ENCODE data around the gene GDPD1. TPM values are rescaled to one million over a fixed set of nuclear protein-coding genes. Genes with fewer than 3 reads are reported as not detected.

The GDPD1 gene
- total RNA-seq, 2 donors from 2014 or later = 2.3 TPM; not detected in 1

DNA sequence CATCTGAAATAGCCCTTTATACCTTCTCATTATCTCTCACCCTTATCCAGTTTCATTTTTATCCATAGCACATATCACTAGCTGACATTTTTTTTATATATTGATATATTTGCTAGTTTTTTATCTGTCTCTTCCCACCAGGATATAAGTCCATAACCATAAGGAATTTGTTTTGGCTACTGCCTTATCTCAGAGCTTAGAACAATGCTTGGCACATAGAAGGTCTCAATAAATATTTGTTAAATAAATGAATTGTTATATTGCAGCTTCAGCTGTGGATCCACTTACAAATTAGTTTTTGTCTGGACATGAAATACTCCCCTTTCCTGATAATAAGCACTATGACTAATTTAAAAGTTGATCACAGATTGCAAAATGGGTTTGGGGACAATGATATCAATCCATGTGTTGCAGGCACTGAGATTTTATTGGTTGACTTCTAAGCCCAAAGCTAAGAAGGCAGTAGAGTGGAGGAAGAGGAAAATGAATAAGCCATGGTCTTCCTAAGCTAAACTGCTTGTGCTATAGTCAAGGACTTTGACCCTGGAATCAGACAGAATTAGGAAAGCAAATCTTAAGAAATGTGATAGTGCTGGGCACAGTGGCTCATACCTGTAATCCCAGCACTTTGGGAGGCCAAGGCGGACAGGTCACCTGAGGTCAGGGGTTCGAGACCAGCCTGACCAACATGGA, 79.2 kb downstream of the GDPD1 start:
- 50 to 59% methylated on average over 2 of the region's 2 CpGs for WGBS, 2 donors
- no peak for ATAC-seq
- Histone ChIP-seq H3K9me3 (no peaks in the 10 kb centered on the region), H3K27ac (peak overlapping the region in 3 of 4 donors; percentile 7 to 91 (median 13)), H3K36me3 (replicated peaks in 1 of 2; ENCODE audit: insufficient read depth in 1 of 2, low read depth in 2 of 2) (no peaks in the 10 kb centered on the region), H3K4me1 (peaks cover 41% of the 10 kb centered on the region), H3K4me3 (no peak overlapping the region), H3K27me3 (no peaks in the 10 kb centered on the region)
- DNase-seq = no peak
- intact Hi-C loops (cut with DNase I) = no loop called here
- no peak for TF ChIP-seq POLR2A (IDR thresholded peaks at IDR 0.05)
- TF ChIP-seq, protein P1, sequence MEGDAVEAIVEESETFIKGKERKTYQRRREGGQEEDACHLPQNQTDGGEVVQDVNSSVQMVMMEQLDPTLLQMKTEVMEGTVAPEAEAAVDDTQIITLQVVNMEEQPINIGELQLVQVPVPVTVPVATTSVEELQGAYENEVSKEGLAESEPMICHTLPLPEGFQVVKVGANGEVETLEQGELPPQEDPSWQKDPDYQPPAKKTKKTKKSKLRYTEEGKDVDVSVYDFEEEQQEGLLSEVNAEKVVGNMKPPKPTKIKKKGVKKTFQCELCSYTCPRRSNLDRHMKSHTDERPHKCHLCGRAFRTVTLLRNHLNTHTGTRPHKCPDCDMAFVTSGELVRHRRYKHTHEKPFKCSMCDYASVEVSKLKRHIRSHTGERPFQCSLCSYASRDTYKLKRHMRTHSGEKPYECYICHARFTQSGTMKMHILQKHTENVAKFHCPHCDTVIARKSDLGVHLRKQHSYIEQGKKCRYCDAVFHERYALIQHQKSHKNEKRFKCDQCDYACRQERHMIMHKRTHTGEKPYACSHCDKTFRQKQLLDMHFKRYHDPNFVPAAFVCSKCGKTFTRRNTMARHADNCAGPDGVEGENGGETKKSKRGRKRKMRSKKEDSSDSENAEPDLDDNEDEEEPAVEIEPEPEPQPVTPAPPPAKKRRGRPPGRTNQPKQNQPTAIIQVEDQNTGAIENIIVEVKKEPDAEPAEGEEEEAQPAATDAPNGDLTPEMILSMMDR (IDR thresholded peaks at IDR 0.05) = no peak

DNA sequence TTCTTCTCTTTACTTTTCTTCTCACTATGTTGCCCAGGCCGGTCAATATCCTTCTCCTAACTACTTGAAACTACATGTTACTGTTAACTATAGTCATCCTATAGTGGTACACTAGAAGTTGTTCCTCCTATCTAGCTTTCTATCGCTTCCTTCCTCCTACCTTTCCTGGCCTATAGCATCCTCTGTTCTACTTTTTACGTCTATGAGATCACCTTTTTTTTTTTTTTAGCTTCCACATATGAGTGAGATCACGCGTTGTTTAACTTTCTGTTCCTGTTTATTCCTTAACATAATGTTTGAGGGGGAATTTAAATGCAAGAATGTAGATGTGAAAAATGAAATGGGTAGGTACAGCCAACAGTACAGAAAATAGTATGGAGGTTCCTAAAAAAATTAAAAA, 80.6 kb downstream of the GDPD1 start:
- ATAC-seq = no peak
- intact Hi-C loops (cut with DNase I) = no loop called here
- H3K4me3 ChIP-seq = no peak overlapping the region
- 83 to 91% methylated on average over 5 of the region's 5 CpGs for WGBS, 2 donors
- H3K9me3 ChIP-seq = no peaks in the 10 kb centered on the region
- TF ChIP-seq, protein P1 (IDR thresholded peaks at IDR 0.05) = no peak
- no peak for TF ChIP-seq POLR2A (IDR thresholded peaks at IDR 0.05)
- no peaks in the 10 kb centered on the region for H3K27me3 ChIP-seq
- peaks cover 41% of the 10 kb centered on the region for H3K4me1 ChIP-seq
- H3K36me3 ChIP-seq (replicated peaks in 1 of 2; ENCODE audit: insufficient read depth in 1 of 2, low read depth in 2 of 2) = no peaks in the 10 kb centered on the region
- no peak for DNase-seq
- H3K27ac ChIP-seq = no peak overlapping the region

DNA sequence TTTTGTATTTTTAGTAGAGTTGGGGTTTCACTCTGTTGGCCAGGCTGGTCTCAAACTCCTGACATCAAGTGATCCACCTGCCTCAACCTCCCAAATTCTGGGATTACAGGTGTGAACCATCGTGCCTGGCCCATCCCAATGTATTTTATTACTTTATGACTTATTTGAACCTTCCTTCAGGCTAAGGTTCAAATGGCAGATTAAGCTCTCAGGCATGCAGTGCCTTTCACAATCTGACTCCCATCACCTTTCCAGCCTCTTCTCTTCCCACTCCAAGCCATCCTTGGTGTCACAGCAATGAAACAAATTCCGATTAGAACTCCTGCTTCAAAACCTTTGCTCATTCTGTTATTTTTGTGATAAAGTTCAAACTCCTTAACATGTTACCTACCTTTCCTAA, 84.5 kb downstream of the GDPD1 start:
- no peak for TF ChIP-seq POLR2A (IDR thresholded peaks at IDR 0.05)
- TF ChIP-seq, protein P1 (IDR thresholded peaks at IDR 0.05) = no peak
- H3K4me3 ChIP-seq = no peak overlapping the region
- H3K36me3 ChIP-seq (replicated peaks in 1 of 2; ENCODE audit: insufficient read depth in 1 of 2, low read depth in 2 of 2) = no peaks in the 10 kb centered on the region
- ATAC-seq (no peak), DNase-seq (no peak)
- H3K9me3 ChIP-seq = no peaks in the 10 kb centered on the region
- intact Hi-C loops (cut with DNase I) = no loop called here
- no peaks in the 10 kb centered on the region for H3K27me3 ChIP-seq
- H3K4me1 ChIP-seq = peaks cover 3% of the 10 kb centered on the region
- H3K27ac ChIP-seq = no peak overlapping the region
- 73 to 79% methylated on average over 2 of the region's 2 CpGs for WGBS, 2 donors

DNA sequence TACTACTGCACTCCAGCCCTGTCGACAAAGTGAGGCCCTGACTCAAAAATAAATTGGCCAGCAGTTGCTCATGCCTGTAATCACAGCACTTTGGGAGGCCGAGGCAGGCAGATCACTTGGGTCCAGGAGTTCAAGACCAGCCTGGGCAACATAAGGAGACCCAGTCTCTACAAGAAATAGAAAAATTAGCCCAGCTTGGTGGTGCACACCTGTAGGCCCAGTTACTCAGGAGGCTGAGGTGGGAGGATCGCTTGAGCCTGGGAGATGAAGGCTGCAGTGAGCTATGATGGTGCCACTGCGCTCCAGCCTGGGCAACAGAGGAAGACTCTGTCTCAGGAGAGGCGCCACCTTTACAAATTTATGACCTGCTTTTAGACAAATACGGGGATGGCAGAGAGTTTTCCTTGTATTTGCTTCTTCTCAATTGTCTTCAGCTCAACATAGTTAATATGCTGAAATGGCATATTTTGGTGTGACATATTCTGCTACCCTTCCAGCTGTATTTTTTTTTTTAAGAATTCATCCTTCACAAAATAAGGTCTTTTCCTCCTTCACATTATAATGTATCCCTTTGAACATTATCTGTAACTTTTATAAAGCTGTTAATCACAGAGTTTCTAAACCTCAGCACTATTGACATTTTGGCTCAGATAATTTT, 90.1 kb downstream of the GDPD1 start:
- Histone ChIP-seq H3K36me3 (replicated peaks in 1 of 2; ENCODE audit: insufficient read depth in 1 of 2, low read depth in 2 of 2) (no peaks in the 10 kb centered on the region), H3K27me3 (no peaks in the 10 kb centered on the region), H3K4me3 (no peak overlapping the region), H3K27ac (no peak overlapping the region), H3K9me3 (no peaks in the 10 kb centered on the region), H3K4me1 (no peaks in the 10 kb centered on the region)
- intact Hi-C loops (cut with DNase I) = no loop called here
- TF ChIP-seq POLR2A (IDR thresholded peaks at IDR 0.05) = no peak
- TF ChIP-seq, protein P1 (IDR thresholded peaks at IDR 0.05) = no peak
- WGBS, 2 donors = 68 to 69% methylated on average over 5 to 6 of the region's 6 CpGs
- ATAC-seq (no peak), DNase-seq (no peak)
